C4-2B (cell line): ENCODE results near the gene ENTPD6.

Source experiments
- CTCF ChIP-seq: fragments of 450-650 bp; conservative IDR thresholded peaks from 2 replicates; pipeline ENCODE4 v1.5.1; 2017; ENCODE audit warnings: mild to moderate bottlenecking
- ZFX ChIP-seq: fragments of 450-650 bp; IDR thresholded peaks from 2 replicates; pipeline ENCODE4 v1.6.1; 2017

- TF ChIP-seq CTCF (no peak), ZFX (no peak)
These were observed 34.1 kb downstream of the ENTPD6 start for GRCh38 chr20:25229486-25230165.
